Activated T-helper 2 cell treated with anti-CD3 and anti-CD28 coated beads, Interferon-gamma antibody, Interleukin-2, Interleukin-4, amounts not matched to agents 10 μg/mL and 5 μg/mL and 100 μg/mL, durations not matched to agents 14 hours and 24 hours and 36 hours (primary cell): ENCODE results near the gene DDX4. TPM values are rescaled to one million over a fixed set of nuclear protein-coding genes. Genes with fewer than 3 reads are reported as not detected.

Experiments used
- DNase-seq: peaks from one replicate; pipeline ENCODE4 v3.0.0; 2021; ENCODE audit warnings: low spot score
- H3K27ac Mint-ChIP-seq: one replicate; pipeline ENCODE4 v1.8.0; 2021; ENCODE audit warnings: mixed read lengths
- H3K27me3 Mint-ChIP-seq: one replicate; pipeline ENCODE4 v1.8.0; 2021; ENCODE audit warnings: low read depth, mixed read lengths
- H3K36me3 Mint-ChIP-seq: one replicate; pipeline ENCODE4 v1.8.0; 2021; ENCODE audit warnings: low read depth, mixed read lengths
- H3K4me1 Mint-ChIP-seq: one replicate; pipeline ENCODE4 v1.8.0; 2021; ENCODE audit warnings: low read depth, mixed read lengths
- H3K4me3 Mint-ChIP-seq: one replicate; pipeline ENCODE4 v1.8.0; 2021; ENCODE audit warnings: low read depth, mild to moderate bottlenecking, moderate library complexity, mixed read lengths
- H3K9me3 Mint-ChIP-seq: one replicate; pipeline ENCODE4 v1.8.0; 2021; ENCODE audit warnings: mixed read lengths
- intact Hi-C: fragments of 100-400 bp; cut with micrococcal nuclease; formaldehyde crosslinking; loops from one replicate; pipeline ENCODE4 v1.15.1; 2023
- total RNA-seq: library from RNA; stranded (reverse); gene quantifications from 2 replicates; pipeline ENCODE4 v1.2.3, GENCODE V29; 2022

DDX4 gene
- total RNA-seq, 1 donor from 2014 or later = 0.09 TPM

DNA sequence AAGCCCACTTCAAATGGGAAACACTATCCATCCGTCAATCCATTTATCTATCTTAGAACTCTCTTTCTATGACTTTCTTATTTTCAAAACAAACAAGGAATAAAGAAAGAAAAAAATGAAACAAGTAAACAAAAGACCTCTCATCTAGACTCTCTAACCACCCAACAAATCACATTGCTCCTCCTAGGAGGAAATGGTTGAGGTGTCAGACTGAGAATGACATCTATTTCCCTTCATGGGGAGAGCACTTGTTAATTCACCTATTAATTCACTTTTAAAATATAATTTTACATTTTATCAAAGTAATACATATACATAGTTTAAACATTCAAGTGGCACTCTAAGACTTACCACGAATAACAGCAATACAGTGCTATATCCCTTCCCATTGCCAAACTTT is 110.9 kb downstream of the DDX4 start:
- H3K4me1 Mint-ChIP-seq = peaks cover 41% of the 10 kb centered on the region
- no peak for DNase-seq
- peaks cover 15% of the 10 kb centered on the region for H3K36me3 Mint-ChIP-seq
- peaks cover 2% of the 10 kb centered on the region for H3K27me3 Mint-ChIP-seq
- H3K9me3 Mint-ChIP-seq = peaks cover 21% of the 10 kb centered on the region
- no peak overlapping the region for H3K27ac Mint-ChIP-seq
- intact Hi-C loops = no loop called here
- H3K4me3 Mint-ChIP-seq = no peak overlapping the region

DNA sequence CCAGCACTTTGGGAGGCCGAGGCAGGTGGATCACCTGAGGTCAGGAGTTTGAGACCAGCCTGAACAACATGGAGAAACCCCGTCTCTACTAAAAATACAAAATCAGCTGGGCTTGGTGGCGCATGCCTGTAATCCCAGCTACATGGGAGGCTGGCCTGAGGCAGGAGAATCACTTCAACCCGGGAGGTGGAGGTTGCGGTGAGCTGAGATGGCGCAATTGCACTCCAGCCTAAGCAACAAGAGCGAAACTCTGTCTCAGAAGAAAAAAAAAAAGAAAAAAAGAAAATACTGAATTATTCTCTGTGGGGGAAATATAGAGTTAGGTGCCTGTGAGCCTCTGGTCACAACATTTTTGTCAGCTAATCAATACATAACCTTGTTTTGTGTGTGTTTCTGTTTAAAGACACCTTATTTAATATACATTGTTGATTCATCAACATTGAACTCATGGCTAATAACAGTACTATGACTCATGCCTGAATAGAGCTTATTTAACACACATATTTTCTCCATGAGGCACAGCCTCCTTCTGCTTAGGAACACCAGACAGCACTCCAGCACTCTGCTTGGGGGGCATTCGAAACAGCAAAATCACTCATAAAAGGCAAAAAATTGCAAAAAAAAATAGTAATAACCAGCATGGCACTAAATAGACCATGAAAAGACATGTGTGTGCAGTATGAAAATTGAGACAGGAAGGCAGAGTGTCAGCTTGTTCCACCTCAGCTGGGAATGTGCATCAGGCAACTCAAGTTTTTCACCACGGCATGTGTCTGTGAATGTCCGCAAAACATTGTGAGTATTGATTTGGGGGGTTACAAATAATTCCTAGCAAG is 113.2 kb downstream of the DDX4 start, which contains the start of gene IL31RA:
Gene IL31RA (plus strand): TSS at position 519 of the 836 bp plus-strand sequence. CDS start 214 bp downstream, at position 733.
- peaks cover 3% of the 10 kb centered on the region for H3K9me3 Mint-ChIP-seq
- intact Hi-C loops = loop anchor here (10.0 kb wide), 1 partner anchor 474 kb away; no protein-coding TSS in a partner anchor
- peaks cover 4% of the 10 kb centered on the region for H3K36me3 Mint-ChIP-seq
- H3K4me3 Mint-ChIP-seq = no peak within 1 kb of the TSS
- peaks cover 2% of the 10 kb centered on the region for H3K27me3 Mint-ChIP-seq
- no peak for DNase-seq
- H3K27ac Mint-ChIP-seq = no peak within 1 kb of the TSS
- H3K4me1 Mint-ChIP-seq = peaks cover 54% of the 10 kb centered on the region

DNA sequence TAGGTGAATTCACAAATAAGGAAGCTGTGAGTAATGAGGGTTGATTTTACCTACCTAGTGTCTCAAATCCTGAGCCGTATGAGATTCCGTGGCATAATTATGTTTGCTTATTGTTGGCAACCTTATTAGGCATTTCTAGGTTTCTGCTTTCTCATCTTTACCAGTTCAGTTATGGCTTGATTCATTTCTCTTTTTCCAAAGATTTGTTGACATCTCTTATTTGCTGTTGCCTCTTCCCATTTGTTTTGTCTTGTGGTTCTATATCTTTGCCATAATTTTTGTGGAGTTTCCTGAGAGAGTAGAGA is 113.8 kb downstream of the DDX4 start:
- intact Hi-C loops = loop anchor here (10.0 kb wide), 1 partner anchor 473 kb away; no protein-coding TSS in a partner anchor
- DNase-seq = no peak
- H3K4me3 Mint-ChIP-seq = no peak overlapping the region
- H3K9me3 Mint-ChIP-seq = peaks cover 3% of the 10 kb centered on the region
- H3K4me1 Mint-ChIP-seq = peaks cover 59% of the 10 kb centered on the region
- H3K36me3 Mint-ChIP-seq = peaks cover 4% of the 10 kb centered on the region
- H3K27ac Mint-ChIP-seq = no peak overlapping the region
- peaks cover 2% of the 10 kb centered on the region for H3K27me3 Mint-ChIP-seq

DNA sequence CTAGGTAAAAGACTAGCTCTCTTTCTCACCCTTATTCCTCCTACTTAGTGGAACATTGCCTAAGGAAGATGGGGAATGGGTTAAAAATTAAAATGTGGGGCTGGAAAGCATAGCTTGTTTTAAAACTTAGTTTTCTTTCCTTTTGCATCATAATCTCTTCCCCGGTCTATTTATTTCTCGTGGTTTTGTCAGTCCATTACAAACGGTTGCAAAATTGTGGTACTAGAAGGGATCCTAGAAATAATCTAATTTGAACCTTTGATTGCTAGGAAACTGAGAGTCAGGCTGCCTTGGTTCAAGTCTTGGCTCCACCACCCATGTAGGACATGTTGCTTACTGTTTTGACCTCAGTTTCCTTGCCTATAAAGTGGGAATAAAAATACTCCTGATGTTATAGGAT is 114.6 kb downstream of the DDX4 start:
- no peak for DNase-seq
- Mint-ChIP-seq H3K36me3 (peaks cover 3% of the 10 kb centered on the region), H3K27ac (no peak overlapping the region), H3K4me1 (peaks cover 68% of the 10 kb centered on the region), H3K4me3 (no peak overlapping the region), H3K9me3 (peaks cover 3% of the 10 kb centered on the region), H3K27me3 (peaks cover 2% of the 10 kb centered on the region)
- intact Hi-C loops = loop anchor here (10.0 kb wide), 1 partner anchor 472 kb away; no protein-coding TSS in a partner anchor

DNA sequence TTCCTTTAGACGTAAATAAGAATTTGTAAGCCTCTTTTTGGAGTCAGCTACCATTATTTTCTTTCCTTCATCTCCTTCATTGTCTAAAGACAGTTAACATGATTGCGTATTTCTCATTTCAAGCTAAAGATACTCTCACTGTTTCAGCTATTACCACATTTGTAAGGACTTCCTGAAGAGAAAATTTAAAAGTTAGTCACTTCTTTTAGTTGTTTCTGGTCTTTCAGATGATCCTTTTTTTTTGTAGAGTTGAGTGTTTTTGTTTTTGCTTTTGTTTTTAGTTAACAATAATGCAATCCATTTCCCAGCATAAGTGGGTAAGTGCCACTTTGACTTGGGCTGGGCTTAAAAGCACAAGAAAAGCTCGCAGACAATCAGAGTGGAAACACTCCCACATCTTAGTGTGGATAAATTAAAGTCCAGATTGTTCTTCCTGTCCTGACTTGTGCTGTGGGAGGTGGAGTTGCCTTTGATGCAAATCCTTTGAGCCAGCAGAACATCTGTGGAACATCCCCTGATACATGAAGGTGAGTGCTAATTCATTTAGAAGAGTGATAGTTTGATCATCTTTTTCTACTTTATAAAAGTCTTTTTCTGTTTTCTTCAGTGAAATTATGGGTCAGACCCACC is 115.3 kb downstream of the DDX4 start:
- H3K4me1 Mint-ChIP-seq = peaks cover 68% of the 10 kb centered on the region
- no peaks in the 10 kb centered on the region for H3K36me3 Mint-ChIP-seq
- peaks cover 2% of the 10 kb centered on the region for H3K27me3 Mint-ChIP-seq
- no peak overlapping the region for H3K27ac Mint-ChIP-seq
- H3K9me3 Mint-ChIP-seq = no peaks in the 10 kb centered on the region
- no peak for DNase-seq
- no peak overlapping the region for H3K4me3 Mint-ChIP-seq
- intact Hi-C loops = loop anchor here (10.0 kb wide), 1 partner anchor 472 kb away; no protein-coding TSS in a partner anchor

DNA sequence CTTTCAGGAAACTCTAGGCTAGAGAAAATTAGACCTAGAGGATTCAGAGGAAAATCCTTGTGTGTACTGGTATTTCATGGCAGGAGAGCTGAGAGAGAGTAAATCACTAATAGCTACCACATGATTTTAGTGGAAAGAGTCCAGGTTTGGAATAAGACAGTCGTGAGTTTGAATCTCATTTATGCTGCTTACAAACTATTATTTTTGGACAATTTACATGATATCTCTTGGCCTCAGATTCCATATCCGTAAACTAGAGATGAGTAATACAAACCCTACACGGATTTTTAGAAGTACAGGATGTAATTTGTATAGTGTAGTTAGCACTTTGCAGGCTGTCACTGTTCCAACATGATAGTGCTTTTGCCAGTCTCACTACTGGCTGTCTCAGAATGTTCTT is 116.0 kb downstream of the DDX4 start:
- H3K4me3 Mint-ChIP-seq = no peak overlapping the region
- no peaks in the 10 kb centered on the region for H3K36me3 Mint-ChIP-seq
- intact Hi-C loops = loop anchor here (10.0 kb wide), 1 partner anchor 471 kb away; no protein-coding TSS in a partner anchor
- no peaks in the 10 kb centered on the region for H3K9me3 Mint-ChIP-seq
- H3K27me3 Mint-ChIP-seq = peaks cover 2% of the 10 kb centered on the region
- no peak overlapping the region for H3K27ac Mint-ChIP-seq
- peaks cover 69% of the 10 kb centered on the region for H3K4me1 Mint-ChIP-seq
- no peak for DNase-seq

DNA sequence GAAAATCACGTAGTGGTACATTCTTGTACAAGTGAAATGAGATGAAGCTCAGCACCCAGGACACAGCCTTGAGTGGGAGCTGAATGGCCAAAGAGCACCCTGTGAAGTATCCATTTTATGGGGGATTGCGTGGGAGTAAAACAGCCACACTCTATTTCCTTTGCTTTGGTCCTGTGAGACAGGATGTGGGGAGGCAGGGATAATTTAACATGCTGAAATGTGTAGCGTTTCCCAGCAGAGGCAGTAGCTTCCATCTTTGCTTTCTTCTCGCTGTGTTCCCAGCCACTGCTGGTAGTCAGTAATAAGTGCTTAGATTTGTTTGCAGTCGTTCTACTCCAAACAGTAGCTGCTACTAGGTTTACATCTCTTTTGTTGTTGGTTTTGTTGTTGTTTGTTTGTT is 117.6 kb downstream of the DDX4 start:
- Mint-ChIP-seq H3K9me3 (no peaks in the 10 kb centered on the region), H3K4me3 (peak overlapping the region; percentile 3), H3K36me3 (no peaks in the 10 kb centered on the region), H3K27me3 (no peaks in the 10 kb centered on the region), H3K27ac (peak overlapping the region; percentile 19), H3K4me1 (peaks cover 61% of the 10 kb centered on the region)
- intact Hi-C loops = loop anchor here (10.0 kb wide), 1 partner anchor 469 kb away; no protein-coding TSS in a partner anchor
- no peak for DNase-seq

DNA sequence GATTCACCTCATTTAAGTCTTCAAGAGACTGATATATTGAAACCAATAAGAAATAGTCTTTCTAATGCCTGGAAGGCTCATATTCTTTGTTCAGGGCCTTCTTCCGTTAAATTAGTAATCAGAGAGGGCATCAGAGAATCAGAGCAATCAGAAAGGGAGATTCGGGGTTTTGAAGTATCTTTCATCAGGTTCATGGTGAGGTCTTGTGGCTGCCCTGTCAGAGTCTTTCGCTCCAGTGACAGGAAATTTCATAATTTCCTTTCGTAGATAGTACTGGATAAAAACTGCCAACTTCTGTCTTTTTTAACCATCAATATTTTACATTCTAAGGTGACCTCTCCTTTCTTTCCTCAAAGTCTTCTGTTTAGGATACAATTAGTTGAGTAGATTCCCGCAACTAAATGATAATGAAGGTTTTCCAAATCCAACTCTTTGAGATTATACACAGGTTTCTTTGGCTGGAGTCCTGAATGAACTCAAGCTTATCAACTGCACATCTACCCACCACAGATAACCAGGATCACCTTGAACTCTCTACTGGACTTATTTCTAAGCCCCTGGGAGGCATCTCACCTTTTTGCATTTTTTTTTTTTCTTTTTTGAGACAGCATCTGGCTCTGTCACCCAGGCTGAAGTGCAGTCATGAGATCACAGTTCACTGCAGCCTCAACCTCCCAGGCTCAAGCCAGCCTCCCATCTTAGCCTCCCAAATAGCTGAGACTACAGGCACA is 118.8 kb downstream of the DDX4 start:
- intact Hi-C loops = loop anchor here (1.0 to 10.0 kb wide), 5 partner anchors 12 to 468 kb away; partner anchors contain the start of gene SLC38A9
- Mint-ChIP-seq H3K4me3 (peak overlapping the region; percentile 26), H3K9me3 (peaks cover 3% of the 10 kb centered on the region), H3K27ac (peak overlapping the region; percentile 13), H3K36me3 (peaks cover 2% of the 10 kb centered on the region), H3K4me1 (peaks cover 56% of the 10 kb centered on the region), H3K27me3 (no peaks in the 10 kb centered on the region)
- peak; percentile 28 for DNase-seq

DNA sequence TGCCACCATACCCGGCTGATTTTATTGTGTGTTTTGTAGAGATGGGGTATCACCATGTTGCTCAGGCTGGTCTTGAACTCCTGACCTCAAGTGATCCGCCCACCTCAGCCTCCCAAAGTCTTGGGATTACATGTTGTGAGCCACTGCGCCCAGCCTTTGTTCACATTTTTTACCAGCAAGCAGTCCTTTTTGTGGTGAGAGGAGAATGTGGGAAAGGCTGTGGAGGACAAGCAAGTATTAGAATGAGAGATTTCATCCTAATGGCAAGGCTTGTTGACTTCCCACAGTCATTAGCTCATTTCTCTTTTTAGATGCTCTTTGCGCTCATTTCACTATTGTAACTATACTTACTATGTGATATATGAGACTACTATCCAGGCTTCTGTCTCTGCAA is 119.4 kb downstream of the DDX4 start:
- no peak for DNase-seq
- peak overlapping the region; percentile 13 for H3K27ac Mint-ChIP-seq
- H3K9me3 Mint-ChIP-seq = peaks cover 5% of the 10 kb centered on the region
- H3K4me3 Mint-ChIP-seq = no peak overlapping the region
- no peaks in the 10 kb centered on the region for H3K27me3 Mint-ChIP-seq
- intact Hi-C loops = loop anchor here (2.0 to 10.0 kb wide), 4 partner anchors 42 to 468 kb away; partner anchors contain the start of gene SLC38A9
- peaks cover 54% of the 10 kb centered on the region for H3K4me1 Mint-ChIP-seq
- peaks cover 3% of the 10 kb centered on the region for H3K36me3 Mint-ChIP-seq

DNA sequence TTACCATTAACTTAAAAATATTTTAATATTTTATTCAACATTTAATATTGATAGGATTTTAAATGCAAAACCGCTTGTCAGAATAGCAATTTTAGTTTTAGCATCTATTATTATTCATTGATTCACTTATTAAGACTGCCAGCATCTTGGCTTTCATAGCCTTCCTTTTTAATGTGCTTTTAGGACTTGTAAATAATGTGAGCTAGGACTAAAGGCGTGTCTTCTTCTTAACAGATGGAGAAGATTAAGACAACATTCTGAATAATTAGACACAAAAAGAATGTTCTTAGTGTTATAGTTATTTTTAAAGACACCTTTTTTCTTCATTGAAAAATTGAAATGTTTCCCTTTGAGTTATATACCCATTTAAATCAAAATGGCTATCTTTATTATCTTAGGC is 120.2 kb downstream of the DDX4 start:
- no peak for DNase-seq
- Mint-ChIP-seq H3K4me3 (no peak overlapping the region), H3K4me1 (peaks cover 47% of the 10 kb centered on the region), H3K27ac (no peak overlapping the region), H3K9me3 (peaks cover 5% of the 10 kb centered on the region), H3K36me3 (peaks cover 3% of the 10 kb centered on the region), H3K27me3 (no peaks in the 10 kb centered on the region)
- intact Hi-C loops = loop anchor here (10.0 kb wide), 1 partner anchor 467 kb away; no protein-coding TSS in a partner anchor

DNA sequence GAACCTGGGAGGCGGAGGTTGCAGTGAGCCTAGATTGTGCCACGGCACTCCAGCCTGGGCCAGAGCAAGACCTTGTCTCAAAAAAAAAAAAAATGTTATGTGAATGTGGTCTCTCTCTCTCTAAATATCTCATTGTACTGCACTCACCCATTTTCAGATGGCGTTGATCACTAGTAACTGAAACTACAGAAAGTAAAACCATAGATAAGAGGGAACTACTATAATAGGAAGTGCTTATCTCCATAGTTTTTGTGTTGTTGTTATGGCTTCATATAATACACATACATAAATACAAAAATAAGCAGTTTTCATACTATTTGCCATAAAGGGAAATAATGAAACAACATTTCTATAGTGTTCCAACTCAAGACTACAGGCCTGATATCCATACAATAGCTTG is 122.4 kb downstream of the DDX4 start:
- peaks cover 35% of the 10 kb centered on the region for H3K4me1 Mint-ChIP-seq
- no peak for DNase-seq
- peaks cover 3% of the 10 kb centered on the region for H3K36me3 Mint-ChIP-seq
- H3K4me3 Mint-ChIP-seq = no peak overlapping the region
- intact Hi-C loops = no loop called here
- H3K27me3 Mint-ChIP-seq = no peaks in the 10 kb centered on the region
- H3K27ac Mint-ChIP-seq = no peak overlapping the region
- peaks cover 5% of the 10 kb centered on the region for H3K9me3 Mint-ChIP-seq

DNA sequence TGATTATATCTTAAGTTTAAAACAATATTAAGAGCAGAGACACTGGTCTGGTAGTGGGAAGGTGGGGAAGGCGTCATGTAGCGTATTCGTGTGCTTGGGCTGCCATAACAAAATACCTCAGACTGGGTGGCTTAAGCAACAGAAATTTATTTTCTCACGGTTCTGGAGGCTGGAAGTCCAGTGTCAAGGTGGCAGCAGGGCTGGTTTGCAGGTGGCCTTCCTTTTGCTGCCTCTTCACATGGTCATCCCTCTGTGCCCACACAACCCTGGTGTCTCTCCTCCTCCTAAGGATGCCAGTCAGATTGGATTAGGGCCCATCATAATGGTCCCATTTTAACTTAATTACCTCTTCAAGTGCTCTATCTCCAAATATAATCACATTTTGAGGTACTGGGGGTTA is 122.8 kb downstream of the DDX4 start:
- Mint-ChIP-seq H3K9me3 (peaks cover 5% of the 10 kb centered on the region), H3K27ac (no peak overlapping the region), H3K36me3 (peaks cover 3% of the 10 kb centered on the region), H3K27me3 (no peaks in the 10 kb centered on the region), H3K4me1 (peaks cover 32% of the 10 kb centered on the region), H3K4me3 (no peak overlapping the region)
- DNase-seq = no peak
- intact Hi-C loops = no loop called here
